ENCODE data around the gene NEK10. TPM values are rescaled to one million over a fixed set of nuclear protein-coding genes. Genes with fewer than 3 reads are reported as not detected.

NEK10 gene
- total RNA-seq, 1 experiment from 2014 or later, result 1.2 TPM

DNA sequence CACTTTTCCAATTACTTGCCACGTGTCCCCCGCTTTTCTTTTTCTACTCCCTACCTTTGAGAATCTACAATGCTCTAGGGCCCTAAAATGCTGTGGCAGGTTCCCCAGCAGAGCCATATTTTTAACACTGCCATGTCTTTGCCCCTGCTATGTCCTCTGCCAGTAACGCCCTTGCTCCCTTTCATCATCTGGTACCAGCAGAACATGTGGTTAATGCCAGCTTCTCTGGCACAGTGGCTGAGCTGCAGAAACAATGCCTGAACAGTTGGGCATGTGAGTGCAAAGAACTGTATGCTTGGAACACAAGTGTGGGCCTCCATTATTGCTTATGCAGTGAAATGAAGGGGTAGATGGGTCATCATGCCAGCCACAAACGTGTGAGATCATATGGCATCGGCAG lies 287.6 kb downstream of the NEK10 start:
- CTCF ChIA-PET, result no interaction called here
- no peaks in the 10 kb centered on the region for H3K36me3 ChIP-seq (ENCODE audit: control insufficient read depth in 1 of 2, insufficient read depth in 2 of 2, low read length in 2 of 2)

More for the DNA sequence above, 287.6 kb downstream of the NEK10 start:
- H3K79me2 ChIP-seq (ENCODE audit: insufficient read depth, low read length), result no peaks in the 10 kb centered on the region
- H3K9me3 ChIP-seq (ENCODE audit: control insufficient read depth in 1 of 2, insufficient read depth in 1 of 2, low read depth in 1 of 2, low read length in 2 of 2), result no peaks in the 10 kb centered on the region
- ATAC-seq, result no peak
- no peaks in the 10 kb centered on the region for H3K4me1 ChIP-seq (ENCODE audit: control insufficient read depth in 1 of 2, insufficient read depth in 2 of 2, low read length in 2 of 2)
- H3K4me3 ChIP-seq (replicated peaks in 1 of 2; ENCODE audit: low read depth in 1 of 2, low read length in 2 of 2), result no peak overlapping the region
- H3K9me2 ChIP-seq (ENCODE audit: insufficient read depth), result no peaks in the 10 kb centered on the region
- H3K27me3 ChIP-seq (ENCODE audit: insufficient read depth, low read length), result peaks cover 8% of the 10 kb centered on the region; the same call in 1 of the 2 replicates
- H3K4me2 ChIP-seq (ENCODE audit: low read length), result no peak overlapping the region
- DNase-seq (ENCODE audit: low read depth, low spot score), result no peak
- no TSS peak for BruUV-seq (replicated peaks)
- intact Hi-C loops (cut with micrococcal nuclease), result no loop called here
- no peak overlapping the region for H3K27ac ChIP-seq (ENCODE audit: low read depth, low read length)
- ChIA-PET RAD21 (ENCODE audit: low non-redundant PET in 1 of 2, low total read pairs in 2 of 2, uncharacterized antibody in 2 of 2, unreplicated experiment in 2 of 2) (no interaction called here), POLR2A (no interaction called here)
- TF ChIP-seq TCF7L2 (IDR thresholded peaks at IDR 0.05; ENCODE audit: borderline replicate concordance, extremely low read depth, insufficient read depth, insufficient read length), result no peak
- TF ChIP-seq POLR2AphosphoS5 (IDR thresholded peaks at IDR 0.05; ENCODE audit: low read depth, low read length), result no peak
- TF ChIP-seq RAD21 (IDR thresholded peaks at IDR 0.05; ENCODE audit: low read depth), result no peak
- TF ChIP-seq CTCF (IDR thresholded peaks at IDR 0.05 in 2 of 3, conservative IDR thresholded peaks at IDR 0.05 in 1 of 3; ENCODE audit: borderline replicate concordance in 1 of 3, insufficient read depth in 1 of 3, low read depth in 2 of 3, low read length in 2 of 3), result no peak
- no peak for TF ChIP-seq SP1 (IDR thresholded peaks at IDR 0.05; ENCODE audit: low read depth)
- TF ChIP-seq, protein P1, sequence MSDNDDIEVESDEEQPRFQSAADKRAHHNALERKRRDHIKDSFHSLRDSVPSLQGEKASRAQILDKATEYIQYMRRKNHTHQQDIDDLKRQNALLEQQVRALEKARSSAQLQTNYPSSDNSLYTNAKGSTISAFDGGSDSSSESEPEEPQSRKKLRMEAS (IDR thresholded peaks at IDR 0.05), result no peak
- no peak for TF ChIP-seq ZNF274 (IDR thresholded peaks at IDR 0.05; ENCODE audit: low read depth, low read length)
- TF ChIP-seq EGR1 (IDR thresholded peaks at IDR 0.05; ENCODE audit: low read depth), result no peak
- TF ChIP-seq SRF (IDR thresholded peaks at IDR 0.05; ENCODE audit: low read depth), result no peak
- no peak overlapping the region for H2AFZ ChIP-seq (ENCODE audit: low read depth, low read length, poor library complexity, severe bottlenecking)
- no peaks in the 10 kb centered on the region for H4K20me1 ChIP-seq (ENCODE audit: insufficient read depth)
- no peak overlapping the region for H3K9ac ChIP-seq (ENCODE audit: low read length)
